Kasumi-1 (cell line): ENCODE data around the gene NOL4.

Experiments used
- DNase-seq, 2 experiments: peaks; one replicate each; lab custom pipeline; 2025; lab: John Stamatoyannopoulos, UW

The NOL4 gene

DNA sequence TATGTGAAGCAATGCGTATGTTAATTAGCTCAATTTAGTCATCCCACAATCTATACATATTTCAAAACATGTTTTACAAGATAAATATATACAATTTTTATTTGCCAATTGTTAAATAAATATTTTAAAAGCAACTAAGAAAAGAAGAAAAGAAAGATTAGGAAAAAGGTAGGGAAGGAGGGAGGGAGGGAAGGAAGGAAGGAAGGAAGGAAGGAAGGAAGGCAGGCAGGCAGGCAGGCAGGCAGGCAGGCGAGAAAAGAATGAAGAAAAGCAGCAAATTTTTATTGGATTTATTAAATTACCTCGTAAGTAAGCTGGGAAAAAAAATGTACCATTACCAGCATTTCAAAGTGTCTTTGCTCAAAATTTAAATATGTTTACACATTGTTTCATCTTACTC, 30.5 kb downstream of the NOL4 start:
- no peak for DNase-seq

DNA sequence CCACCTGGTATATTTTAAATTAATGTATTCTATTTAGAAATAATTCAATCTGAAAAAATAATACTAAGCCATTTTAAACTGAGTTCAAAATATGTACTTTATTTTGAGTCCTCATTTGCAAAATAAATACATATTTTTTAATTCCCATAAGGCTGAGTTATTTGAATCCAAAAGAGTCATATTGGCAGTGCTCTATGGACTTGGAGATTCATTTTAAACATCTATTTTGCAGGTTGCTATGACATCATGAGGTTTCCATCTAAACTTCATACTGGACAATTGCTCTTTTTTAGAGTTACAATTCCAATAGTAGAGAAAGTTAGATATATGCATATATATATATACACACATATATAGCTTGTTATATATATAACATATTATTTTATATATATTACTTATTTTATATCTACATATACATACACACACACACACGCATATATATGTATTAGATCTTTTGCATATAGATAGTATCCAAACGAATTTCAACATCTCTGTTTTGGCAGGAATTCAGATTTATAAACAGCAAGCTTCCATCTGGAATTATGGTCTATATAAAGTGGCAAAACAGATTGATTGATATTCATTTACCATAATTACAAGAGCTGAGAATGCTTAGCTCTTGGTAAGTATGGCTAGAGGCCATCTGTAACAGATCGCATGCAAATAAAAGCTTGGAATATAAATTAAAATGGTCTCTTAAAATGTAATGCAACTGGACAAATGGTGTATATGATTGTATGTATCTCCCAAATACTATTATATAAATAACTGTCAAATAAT, 34.9 kb downstream of the NOL4 start:
- no peak for DNase-seq
